Measurements from ENCODE around the gene ANKS1B.

DNA sequence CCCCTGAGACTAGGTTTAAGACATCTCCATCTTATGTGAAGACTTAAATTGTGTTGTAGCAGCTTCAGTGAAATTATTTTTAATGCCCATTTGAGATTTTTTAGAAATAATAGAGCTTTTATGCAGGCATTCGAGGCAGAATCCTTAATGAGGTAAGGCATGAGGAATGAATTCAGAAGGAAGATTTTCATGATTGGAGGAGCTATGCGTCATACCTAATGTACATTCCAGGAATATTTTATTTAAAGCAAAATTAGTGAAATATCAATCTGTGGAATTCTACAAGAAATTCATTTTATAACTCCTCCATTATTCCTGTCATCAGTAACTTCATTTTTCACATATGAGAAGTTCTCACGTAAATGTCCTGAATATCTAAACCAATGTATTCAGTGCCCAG is 373.1 kb downstream of the ANKS1B start:
- TF ChIP-seq, protein P1, sequence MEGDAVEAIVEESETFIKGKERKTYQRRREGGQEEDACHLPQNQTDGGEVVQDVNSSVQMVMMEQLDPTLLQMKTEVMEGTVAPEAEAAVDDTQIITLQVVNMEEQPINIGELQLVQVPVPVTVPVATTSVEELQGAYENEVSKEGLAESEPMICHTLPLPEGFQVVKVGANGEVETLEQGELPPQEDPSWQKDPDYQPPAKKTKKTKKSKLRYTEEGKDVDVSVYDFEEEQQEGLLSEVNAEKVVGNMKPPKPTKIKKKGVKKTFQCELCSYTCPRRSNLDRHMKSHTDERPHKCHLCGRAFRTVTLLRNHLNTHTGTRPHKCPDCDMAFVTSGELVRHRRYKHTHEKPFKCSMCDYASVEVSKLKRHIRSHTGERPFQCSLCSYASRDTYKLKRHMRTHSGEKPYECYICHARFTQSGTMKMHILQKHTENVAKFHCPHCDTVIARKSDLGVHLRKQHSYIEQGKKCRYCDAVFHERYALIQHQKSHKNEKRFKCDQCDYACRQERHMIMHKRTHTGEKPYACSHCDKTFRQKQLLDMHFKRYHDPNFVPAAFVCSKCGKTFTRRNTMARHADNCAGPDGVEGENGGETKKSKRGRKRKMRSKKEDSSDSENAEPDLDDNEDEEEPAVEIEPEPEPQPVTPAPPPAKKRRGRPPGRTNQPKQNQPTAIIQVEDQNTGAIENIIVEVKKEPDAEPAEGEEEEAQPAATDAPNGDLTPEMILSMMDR (tag by site-specific recombination; IDR thresholded peaks at IDR 0.05): no peak
- no peak for TF ChIP-seq HOXA7 (CRISPR knock-in tag; IDR thresholded peaks at IDR 0.05; ENCODE audit: borderline replicate concordance)
- TF ChIP-seq ZNF830 (tag by site-specific recombination; IDR thresholded peaks at IDR 0.05; ENCODE audit: low read depth): no peak

All from HEK293 (cell line).